GM23338 (cell line): ENCODE data around the gene TUFT1. TPM values are rescaled to one million over a fixed set of nuclear protein-coding genes. Genes with fewer than 3 reads are reported as not detected.

Source experiments
- ATAC-seq: fragments of 200-7000 bp; cut with Tn5 transposase; 3 replicates; pipeline ENCODE4 v1.9.1; 2020
- DNase-seq: peaks from one replicate; pipeline ENCODE4 v3.0.0-alpha.2; 2015; ENCODE audit warnings: low spot score
- H2AFZ ChIP-seq: fragments of 200-600 bp; sonication (generic); 2 replicates; pipeline ENCODE4 v1.8.0; 2016; ENCODE audit warnings: antibody characterized with exemption, mild to moderate bottlenecking, moderate library complexity
- H3F3A ChIP-seq: fragments of 200-600 bp; sonication (generic); replicated peaks from 2 replicates; pipeline ENCODE4 v1.8.0; 2017; ENCODE audit warnings: antibody characterized with exemption, mixed run types, low read depth
- H3K27ac ChIP-seq: fragments of 200-600 bp; sonication (generic); 2 replicates; pipeline ENCODE4 v1.6.1; 2016; ENCODE audit warnings: low read depth
- H3K27me3 ChIP-seq: fragments of 200-600 bp; sonication (generic); 2 replicates; pipeline ENCODE4 v1.8.0; 2016; ENCODE audit warnings: mild to moderate bottlenecking, mixed run types, moderate library complexity; ENCODE audit not compliant: insufficient read depth
- H3K36me3 ChIP-seq: fragments of 200-600 bp; sonication (generic); 2 replicates; pipeline ENCODE4 v1.8.0; 2016; ENCODE audit warnings: mild to moderate bottlenecking; ENCODE audit not compliant: insufficient read depth
- H3K4me1 ChIP-seq: fragments of 200-600 bp; sonication (generic); 2 replicates; pipeline ENCODE4 v1.8.0; 2016; ENCODE audit warnings: mild to moderate bottlenecking, moderate library complexity; ENCODE audit not compliant: insufficient read depth
- H3K4me2 ChIP-seq: fragments of 200-600 bp; sonication (generic); 2 replicates; pipeline ENCODE4 v1.7.1; 2017; ENCODE audit warnings: mixed run types
- H3K4me3 ChIP-seq: fragments of 200-600 bp; sonication (generic); 2 replicates; pipeline ENCODE4 v1.6.1; 2016; ENCODE audit warnings: mixed run types
- H3K79me2 ChIP-seq: fragments of 200-600 bp; sonication (generic); replicated peaks from 2 replicates; pipeline ENCODE4 v1.8.0; 2017; ENCODE audit warnings: mild to moderate bottlenecking; ENCODE audit not compliant: insufficient read depth
- H3K9me2 ChIP-seq: fragments of 200-600 bp; sonication (generic); 2 replicates; pipeline ENCODE4 v1.8.0; 2017; ENCODE audit not compliant: insufficient read depth
- H4K20me1 ChIP-seq: fragments of 200-600 bp; sonication (generic); replicated peaks from 2 replicates; pipeline ENCODE4 v1.8.0; 2017; ENCODE audit warnings: mild to moderate bottlenecking; ENCODE audit not compliant: insufficient read depth
- H3K27ac Mint-ChIP-seq: 2 replicates; pipeline ENCODE4 v1.8.0; 2020; ENCODE audit warnings: inconsistent platforms, mild to moderate bottlenecking, moderate library complexity, mixed read lengths
- H3K27me3 Mint-ChIP-seq: 3 replicates; pipeline ENCODE4 v1.8.0; 2022; ENCODE audit warnings: low read depth, mild to moderate bottlenecking, moderate library complexity, mixed read lengths, inconsistent platforms; ENCODE audit not compliant: insufficient read depth, poor library complexity
- H3K36me3 Mint-ChIP-seq: 3 replicates; pipeline ENCODE4 v1.8.0; 2021; ENCODE audit warnings: low read depth, mild to moderate bottlenecking, inconsistent platforms, moderate library complexity, mixed read lengths
- H3K4me1 Mint-ChIP-seq: 3 replicates; pipeline ENCODE4 v1.8.0; 2020; ENCODE audit warnings: mild to moderate bottlenecking, inconsistent platforms, mixed read lengths
- H3K4me3 Mint-ChIP-seq: 3 replicates; pipeline ENCODE4 v1.8.0; 2021; ENCODE audit warnings: moderate library complexity, mild to moderate bottlenecking, inconsistent platforms, mixed read lengths
- H3K9me3 Mint-ChIP-seq: 3 replicates; pipeline ENCODE4 v1.8.0; 2020; ENCODE audit warnings: moderate library complexity, mild to moderate bottlenecking, inconsistent platforms, mixed read lengths
- CREB1 ChIP-seq: fragments of 250-450 bp; sonication (Bioruptor Pico); IDR thresholded peaks from 2 replicates; pipeline ENCODE4 v1.5.0; 2020; ENCODE audit warnings: low read depth, mild to moderate bottlenecking, moderate library complexity
- ETS1 ChIP-seq: IDR thresholded peaks from 2 replicates; pipeline ENCODE4 v1.6.1; 2016; ENCODE audit warnings: antibody characterized with exemption
- POLR2AphosphoS5 ChIP-seq: IDR thresholded peaks from 2 replicates; pipeline ENCODE4 v1.6.1; 2016; ENCODE audit warnings: antibody characterized with exemption, low read depth
- STAT1 ChIP-seq: IDR thresholded peaks from one replicate; pipeline ENCODE4 v1.6.1; 2016; ENCODE audit warnings: antibody characterized with exemption; ENCODE audit not compliant: unreplicated experiment
- ZNF462 ChIP-seq: fragments of 250-450 bp; sonication (Bioruptor Pico); IDR thresholded peaks from 2 replicates; pipeline ENCODE4 v1.5.0; 2020; ENCODE audit warnings: mild to moderate bottlenecking, moderate library complexity
- polyA plus RNA-seq: library from polyadenylated mRNA; unstranded; fragments of >200 nt; fragmentation: Nextera tagmentation; extraction: Ambion mirVana; gene quantifications from 2 replicates; pipeline ENCODE4 v1.2.1, GENCODE V29; 2016
- total RNA-seq: library from RNA; depleted of rRNA; stranded (reverse); fragments of >200 nt; shearing (Covaris generic); gene quantifications from 2 replicates; pipeline ENCODE4 v1.2.3, GENCODE V29; 2014
- TF ChIP-seq, protein P1 (sequence below), 2 experiments: fragments of 200-600 bp in 1 of 2; sonication (generic) in 1 of 2; conservative IDR thresholded peaks; 2 replicates each; pipeline versions ENCODE4 v1.5.1 to v1.6.1; 2016 to 2017; ENCODE audit warnings: antibody characterized with exemption in 2 of 2, low read depth in 2 of 2, mild to moderate bottlenecking in 2 of 2, moderate library complexity in 1 of 2

Gene TUFT1
- total and polyA plus RNA-seq, 2 experiments from 2014 or later: 6.0 to 11.9 TPM

- peak within 1 kb of the TSS; percentile 88 for H2AFZ ChIP-seq
- H3K9me3 Mint-ChIP-seq: no peaks in the 10 kb centered on the region
- H3F3A ChIP-seq: no peaks in the 10 kb centered on the region
- H3K27me3 Mint-ChIP-seq: no peaks in the 10 kb centered on the region
- 0 out of 2 replicates have a peak, but pooled peaks cover 3% of the 10 kb centered on the region for H3K36me3 ChIP-seq
- H3K79me2 ChIP-seq: peaks cover 44% of the 10 kb centered on the region
- ATAC-seq (peak; percentile 93), DNase-seq (peak; percentile 99)
- TF ChIP-seq, protein P1, sequence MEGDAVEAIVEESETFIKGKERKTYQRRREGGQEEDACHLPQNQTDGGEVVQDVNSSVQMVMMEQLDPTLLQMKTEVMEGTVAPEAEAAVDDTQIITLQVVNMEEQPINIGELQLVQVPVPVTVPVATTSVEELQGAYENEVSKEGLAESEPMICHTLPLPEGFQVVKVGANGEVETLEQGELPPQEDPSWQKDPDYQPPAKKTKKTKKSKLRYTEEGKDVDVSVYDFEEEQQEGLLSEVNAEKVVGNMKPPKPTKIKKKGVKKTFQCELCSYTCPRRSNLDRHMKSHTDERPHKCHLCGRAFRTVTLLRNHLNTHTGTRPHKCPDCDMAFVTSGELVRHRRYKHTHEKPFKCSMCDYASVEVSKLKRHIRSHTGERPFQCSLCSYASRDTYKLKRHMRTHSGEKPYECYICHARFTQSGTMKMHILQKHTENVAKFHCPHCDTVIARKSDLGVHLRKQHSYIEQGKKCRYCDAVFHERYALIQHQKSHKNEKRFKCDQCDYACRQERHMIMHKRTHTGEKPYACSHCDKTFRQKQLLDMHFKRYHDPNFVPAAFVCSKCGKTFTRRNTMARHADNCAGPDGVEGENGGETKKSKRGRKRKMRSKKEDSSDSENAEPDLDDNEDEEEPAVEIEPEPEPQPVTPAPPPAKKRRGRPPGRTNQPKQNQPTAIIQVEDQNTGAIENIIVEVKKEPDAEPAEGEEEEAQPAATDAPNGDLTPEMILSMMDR (conservative IDR thresholded peaks at IDR 0.05; ENCODE audit: low read depth in 2 of 2): no peak
- TF ChIP-seq CREB1 (CRISPR knock-in tag) (peak; percentile 79), POLR2AphosphoS5 (peak; percentile 80), ETS1 (peak; percentile 97)
- peaks cover 10% of the 10 kb centered on the region; the same call in 1 of the 2 replicates for H4K20me1 ChIP-seq
- H3K27ac Mint-ChIP-seq: peak within 1 kb of the TSS; percentile 47
- H3K4me2 ChIP-seq: peak within 1 kb of the TSS; percentile 94
- H3K27ac ChIP-seq: peak within 1 kb of the TSS; percentile 77
- H3K4me1 Mint-ChIP-seq: peaks cover 14% of the 10 kb centered on the region
- no peaks in the 10 kb centered on the region; the same call in 2 of the 3 replicates for H3K36me3 Mint-ChIP-seq
- H3K27me3 ChIP-seq: no peaks in the 10 kb centered on the region
- H3K4me3 ChIP-seq: peak within 1 kb of the TSS; percentile 89
- H3K9me2 ChIP-seq: no peaks in the 10 kb centered on the region
- H3K4me1 ChIP-seq: no peaks in the 10 kb centered on the region
- peak within 1 kb of the TSS; percentile 89 for H3K4me3 Mint-ChIP-seq
Measured at GRCh38 chr1:151611832-151612500, 71.9 kb downstream of the TUFT1 start, which contains the start of gene SNX27. SNX27 (plus strand) TSS chr1:151612050; CDS start chr1:151612202, 152 bp downstream.

GRCh38 chr1:151612501-151613281 lies 72.6 kb downstream of the TUFT1 start:
- Mint-ChIP-seq H3K27ac (peak overlapping the region; percentile 47), H3K27me3 (no peaks in the 10 kb centered on the region), H3K4me1 (peaks cover 14% of the 10 kb centered on the region), H3K36me3 (no peaks in the 10 kb centered on the region; the same call in 2 of the 3 replicates), H3K9me3 (no peaks in the 10 kb centered on the region), H3K4me3 (peak overlapping the region; percentile 89)
- Histone ChIP-seq H3K27me3 (no peaks in the 10 kb centered on the region), H4K20me1 (peaks cover 13% of the 10 kb centered on the region; the same call in 1 of the 2 replicates), H3K4me1 (no peaks in the 10 kb centered on the region), H3K4me2 (peak overlapping the region; percentile 94), H2AFZ (peak overlapping the region; percentile 88; the same call in 1 of the 2 replicates), H3K36me3 (0 out of 2 replicates have a peak, but pooled peaks cover 3% of the 10 kb centered on the region), H3K27ac (peak overlapping the region; percentile 77), H3K9me2 (no peaks in the 10 kb centered on the region), H3F3A (no peaks in the 10 kb centered on the region), H3K79me2 (peaks cover 51% of the 10 kb centered on the region), H3K4me3 (peak overlapping the region; percentile 89)
- peak; percentile 58 for ATAC-seq
- DNase-seq: peak; percentile 53
- TF ChIP-seq STAT1 (no peak), ZNF462 (CRISPR knock-in tag) (no peak), ETS1 (no peak)
